ENCODE data around the gene AHCTF1.

The AHCTF1 gene

GRCh38 chr1:246798606-246799496, 132.9 kb downstream of the AHCTF1 start:
- DNase-seq (ENCODE audit: low spot score) = no peak

- DNase-seq (ENCODE audit: low spot score) = no peak
Measured at GRCh38 chr1:246798107-246798506, 133.6 kb downstream of the AHCTF1 start.

GRCh38 chr1:246797597-246797996, 134.2 kb downstream of the AHCTF1 start:
- DNase-seq (ENCODE audit: low spot score) = no peak

- DNase-seq (ENCODE audit: low spot score) = no peak
Measured at GRCh38 chr1:246797157-246797556, 134.6 kb downstream of the AHCTF1 start.

- no peak for DNase-seq (ENCODE audit: low spot score)
Measured at GRCh38 chr1:246795906-246796694, 135.6 kb downstream of the AHCTF1 start.

GRCh38 chr1:246794828-246795671, 136.7 kb downstream of the AHCTF1 start:
- DNase-seq (ENCODE audit: low spot score) = peak; percentile 9

GRCh38 chr1:246794048-246794827, 137.5 kb downstream of the AHCTF1 start:
- DNase-seq (ENCODE audit: low spot score) = no peak

GRCh38 chr1:246793356-246793896, 138.3 kb downstream of the AHCTF1 start:
- DNase-seq (ENCODE audit: low spot score) = no peak

GRCh38 chr1:246792603-246793002, 139.1 kb downstream of the AHCTF1 start:
- no peak for DNase-seq (ENCODE audit: low spot score)

GRCh38 chr1:246791303-246791918, 140.3 kb downstream of the AHCTF1 start:
- DNase-seq (ENCODE audit: low spot score) = no peak

GRCh38 chr1:246790833-246791232, 140.9 kb downstream of the AHCTF1 start:
- no peak for DNase-seq (ENCODE audit: low spot score)

GRCh38 chr1:246790364-246790763, 141.4 kb downstream of the AHCTF1 start:
- no peak for DNase-seq (ENCODE audit: low spot score)

- DNase-seq (ENCODE audit: low spot score) = no peak
Measured at GRCh38 chr1:246789454-246790339, 142.1 kb downstream of the AHCTF1 start.
